Measurements from ENCODE around the gene VDAC1. TPM values are rescaled to one million over a fixed set of nuclear protein-coding genes. Genes with fewer than 3 reads are reported as not detected.

The VDAC1 gene
- total and polyA plus RNA-seq, 10 of the 15 experiments (the other 5 are each of a cell fraction or from before 2014, with no cell fraction given) = 245 to 488 (median 349) TPM

- Histone ChIP-seq H3K4me1 (ENCODE audit: control insufficient read depth, insufficient read depth, low read length) (peaks cover 7% of the 10 kb centered on the region), H3K27ac (ENCODE audit: control insufficient read depth, insufficient read depth) (peak overlapping the region; percentile 14), H4K20me1 (ENCODE audit: control insufficient read depth, insufficient read depth) (no peaks in the 10 kb centered on the region), H3K4me3 (no peak overlapping the region), H3K4me2 (ENCODE audit: control insufficient read depth, insufficient read depth) (no peak overlapping the region), H2AFZ (ENCODE audit: control insufficient read depth, low read depth, low read length) (no peak overlapping the region), H3K9me3 (replicated peaks; ENCODE audit: control insufficient read depth, insufficient read depth, low read length) (no peaks in the 10 kb centered on the region), H3K9ac (ENCODE audit: control insufficient read depth, insufficient read depth, low read length) (no peak overlapping the region; the same call in 1 of the 2 replicates), H3K27me3 (replicated peaks in 1 of 2; ENCODE audit: control insufficient read depth in 2 of 2, insufficient read depth in 2 of 2, low read length in 1 of 2) (no peaks in the 10 kb centered on the region), H3K36me3 (ENCODE audit: control insufficient read depth in 2 of 2, insufficient read depth in 2 of 2, low read length in 1 of 2) (peaks cover 18 to 52% of the 10 kb centered on the region in 2 experiments), H3K79me2 (ENCODE audit: control insufficient read depth, insufficient read depth, low read length) (peaks cover 4% of the 10 kb centered on the region)
- in situ Hi-C loops (cut with MboI) (no loop called here), intact Hi-C loops (cut with micrococcal nuclease; ENCODE audit: unreplicated experiment) (no loop called here)
- no TSS peak for BruUV-seq (replicated peaks)
- ChIA-PET SMC1A (ENCODE audit: uncharacterized antibody, unreplicated experiment) (interaction anchor here (0.7 to 4.4 kb wide), 13 partner anchors 8 to 867 kb away, joined by 3 to 31 read pairs (median 4); partner anchors contain the start of gene C5orf15), CTCF (interaction anchor here (0.6 to 13.9 kb wide), 14 partner anchors 7 to 550 kb away, joined by 3 to 179 read pairs (median 5); partner anchors contain the start of gene C5orf15), RAD21 (ENCODE audit: unreplicated experiment) (interaction anchor here (0.5 to 1.6 kb wide), 9 partner anchors 17 to 107 kb away, joined by 3 to 5 read pairs (median 4); no protein-coding TSS in a partner anchor), POLR2A (interaction anchor here (1.0 to 1.6 kb wide), 4 partner anchors 8 to 26 kb away, joined by 3 to 8 read pairs (median 6); no protein-coding TSS in a partner anchor)
- FAIRE-seq (no peak), ATAC-seq (peak; percentile 10; the same call in 1 of the 3 replicates), DNase-seq (ENCODE audit: low read depth, low spot score) (no peak)
- no peak for TF ChIP-seq USF1 (IDR thresholded peaks at IDR 0.05; ENCODE audit: borderline replicate concordance, extremely low read length, insufficient read depth, low read depth, low read length)
- no peak for TF ChIP-seq BCLAF1 (IDR thresholded peaks at IDR 0.05)
- TF ChIP-seq POLR2A (IDR thresholded peaks at IDR 0.05; ENCODE audit: low read depth, low read length) = no peak
- no peak for TF ChIP-seq FOXM1 (IDR thresholded peaks at IDR 0.05; ENCODE audit: low read depth, low read length)
- no peak for TF ChIP-seq PRDM15 (CRISPR knock-in tag; IDR thresholded peaks at IDR 0.05)
- no peak for TF ChIP-seq MEF2B (IDR thresholded peaks at IDR 0.05; ENCODE audit: partially characterized antibody, poor library complexity, severe bottlenecking)
- no peak for TF ChIP-seq DPF2 (IDR thresholded peaks at IDR 0.05)
- TF ChIP-seq PKNOX1 (IDR thresholded peaks at IDR 0.05) = no peak
- 0% methylated on average over 1 of the region's 1 CpG for WGBS (ENCODE audit: insufficient coverage, insufficient replicate concordance, low lambda C conversion rate, missing lambda C conversion rate)
These were observed 26.9 kb downstream of the VDAC1 start for GRCh38 chr5:133977858-133978257.
